ENCODE data around the gene SLC25A10. TPM values are rescaled to one million over a fixed set of nuclear protein-coding genes. Genes with fewer than 3 reads are reported as not detected.
A peak's percentile ranks its signal among the peaks of the same experiment; 100 is the strongest.

SLC25A10 gene
- total RNA-seq, 4 donors from 2014 or later = 3.4 to 9.3 (median 6.7) TPM

GRCh38 chr17:81706757-81707624 lies 5.1 kb upstream of the SLC25A10 start:
- ATAC-seq = no peak
- DNase-seq = no peak
- Histone ChIP-seq H3K9me3 (no peaks in the 10 kb centered on the region), H3K27ac (no peak overlapping the region), H3K4me3 (no peak overlapping the region), H3K36me3 (peaks cover 0 to 29% of the 10 kb centered on the region in 2 donors), H3K27me3 (no peaks in the 10 kb centered on the region), H3K4me1 (peaks cover 30 to 38% of the 10 kb centered on the region in 2 donors)
- in situ Hi-C loops (cut with MboI; ENCODE audit: low sequenced_read_pairs in 4 of 4) = no loop called here
- TF ChIP-seq, protein P1, sequence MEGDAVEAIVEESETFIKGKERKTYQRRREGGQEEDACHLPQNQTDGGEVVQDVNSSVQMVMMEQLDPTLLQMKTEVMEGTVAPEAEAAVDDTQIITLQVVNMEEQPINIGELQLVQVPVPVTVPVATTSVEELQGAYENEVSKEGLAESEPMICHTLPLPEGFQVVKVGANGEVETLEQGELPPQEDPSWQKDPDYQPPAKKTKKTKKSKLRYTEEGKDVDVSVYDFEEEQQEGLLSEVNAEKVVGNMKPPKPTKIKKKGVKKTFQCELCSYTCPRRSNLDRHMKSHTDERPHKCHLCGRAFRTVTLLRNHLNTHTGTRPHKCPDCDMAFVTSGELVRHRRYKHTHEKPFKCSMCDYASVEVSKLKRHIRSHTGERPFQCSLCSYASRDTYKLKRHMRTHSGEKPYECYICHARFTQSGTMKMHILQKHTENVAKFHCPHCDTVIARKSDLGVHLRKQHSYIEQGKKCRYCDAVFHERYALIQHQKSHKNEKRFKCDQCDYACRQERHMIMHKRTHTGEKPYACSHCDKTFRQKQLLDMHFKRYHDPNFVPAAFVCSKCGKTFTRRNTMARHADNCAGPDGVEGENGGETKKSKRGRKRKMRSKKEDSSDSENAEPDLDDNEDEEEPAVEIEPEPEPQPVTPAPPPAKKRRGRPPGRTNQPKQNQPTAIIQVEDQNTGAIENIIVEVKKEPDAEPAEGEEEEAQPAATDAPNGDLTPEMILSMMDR (IDR thresholded peaks at IDR 0.05 in 4 of 5, conservative IDR thresholded peaks at IDR 0.05 in 1 of 5) = no peak
- TF ChIP-seq POLR2A (IDR thresholded peaks at IDR 0.05) = no peak
- intact Hi-C loops (cut with DNase I; ENCODE audit: low total_unique reads) = no loop called here

GRCh38 chr17:81707725-81708646 lies 4.1 kb upstream of the SLC25A10 start:
- Histone ChIP-seq H3K4me3 (no peak overlapping the region), H3K36me3 (peaks cover 0 to 29% of the 10 kb centered on the region in 2 donors), H3K9me3 (no peaks in the 10 kb centered on the region), H3K27me3 (no peaks in the 10 kb centered on the region), H3K27ac (no peak overlapping the region), H3K4me1 (peaks cover 29 to 35% of the 10 kb centered on the region in 2 donors)
- intact Hi-C loops (cut with DNase I; ENCODE audit: low total_unique reads) = no loop called here
- no peak for ATAC-seq
- in situ Hi-C loops (cut with MboI; ENCODE audit: low sequenced_read_pairs in 4 of 4) = no loop called here
- no peak for DNase-seq
- TF ChIP-seq, protein P1 (IDR thresholded peaks at IDR 0.05 in 4 of 5, conservative IDR thresholded peaks at IDR 0.05 in 1 of 5) = no peak
- no peak for TF ChIP-seq POLR2A (IDR thresholded peaks at IDR 0.05)

DNA sequence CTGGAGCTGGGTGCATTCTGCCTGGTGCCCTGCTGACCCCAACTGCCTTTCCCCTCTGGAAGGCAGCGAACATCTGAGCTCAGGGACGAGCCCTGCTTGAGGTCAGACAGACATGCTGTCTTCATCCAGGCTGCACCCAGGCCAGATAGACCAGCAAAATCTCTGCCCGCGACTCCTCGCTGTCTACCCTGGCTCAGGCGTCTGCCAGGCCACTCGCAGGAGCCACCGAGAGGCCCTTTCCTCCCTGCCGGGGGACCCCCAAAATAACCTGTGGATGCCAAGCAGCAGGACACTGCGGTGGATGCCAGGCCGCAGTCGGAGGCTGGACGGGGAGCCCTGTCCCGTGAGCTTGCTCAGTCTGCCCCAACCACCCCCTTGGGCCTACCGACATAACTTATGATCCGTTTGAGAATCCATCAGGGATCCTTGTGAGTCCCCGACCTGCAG lies 3.3 kb upstream of the SLC25A10 start:
- Histone ChIP-seq H3K9me3 (no peaks in the 10 kb centered on the region), H3K27me3 (no peaks in the 10 kb centered on the region), H3K27ac (no peak overlapping the region), H3K36me3 (peaks cover 0 to 29% of the 10 kb centered on the region in 2 donors), H3K4me1 (peaks cover 31 to 42% of the 10 kb centered on the region in 2 donors), H3K4me3 (no peak overlapping the region)
- DNase-seq (no peak), ATAC-seq (no peak)
- no peak for TF ChIP-seq POLR2A (IDR thresholded peaks at IDR 0.05)
- TF ChIP-seq, protein P1 (IDR thresholded peaks at IDR 0.05 in 4 of 5, conservative IDR thresholded peaks at IDR 0.05 in 1 of 5) = no peak
- in situ Hi-C loops (cut with MboI; ENCODE audit: low sequenced_read_pairs in 4 of 4) = no loop called here
- intact Hi-C loops (cut with DNase I; ENCODE audit: low total_unique reads) = no loop called here

GRCh38 chr17:81710514-81711308 lies 1.4 kb upstream of the SLC25A10 start:
- in situ Hi-C loops (cut with MboI; ENCODE audit: low sequenced_read_pairs in 4 of 4) = no loop called here
- ATAC-seq = no peak
- H3K4me1 ChIP-seq = peaks cover 23 to 31% of the 10 kb centered on the region in 2 donors
- intact Hi-C loops (cut with DNase I; ENCODE audit: low total_unique reads) = loop anchor here (5.0 kb wide), 1 partner anchor 33 kb away; no protein-coding TSS in a partner anchor
- TF ChIP-seq POLR2A (IDR thresholded peaks at IDR 0.05) = no peak
- TF ChIP-seq, protein P1 (IDR thresholded peaks at IDR 0.05 in 4 of 5, conservative IDR thresholded peaks at IDR 0.05 in 1 of 5) = no peak
- no peaks in the 10 kb centered on the region for H3K9me3 ChIP-seq
- H3K27me3 ChIP-seq = no peaks in the 10 kb centered on the region
- H3K4me3 ChIP-seq = peak overlapping the region in 3 of 4 donors; percentile 57 to 82 (median 67)
- DNase-seq = no peak
- H3K27ac ChIP-seq = peak overlapping the region in 3 of 4 donors; percentile 4 to 89 (median 76)
- peaks cover 0 to 22% of the 10 kb centered on the region in 2 donors for H3K36me3 ChIP-seq
